H9 (cell line): ENCODE data around the gene GRIFIN. TPM values are rescaled to one million over a fixed set of nuclear protein-coding genes. Genes with fewer than 3 reads are reported as not detected.

ENCODE experiments used
- DNase-seq: peaks from one replicate; pipeline ENCODE4 v3.0.0-alpha.2; 2017
- H2AFZ ChIP-seq: one replicate; pipeline ENCODE4 v1.6.1; 2013; ENCODE audit warnings: mild to moderate bottlenecking, low read length, control low read depth, moderate library complexity
- H2AK5ac ChIP-seq: 2 replicates; pipeline ENCODE4 v1.6.1; 2013; ENCODE audit warnings: low read length, control low read depth, mixed read lengths; ENCODE audit not compliant: insufficient read length
- H2BK120ac ChIP-seq: one replicate; pipeline ENCODE4 v1.6.1; 2013; ENCODE audit warnings: low read depth, mild to moderate bottlenecking, low read length, control low read depth, inconsistent platforms; ENCODE audit not compliant: poor library complexity, severe bottlenecking
- H2BK12ac ChIP-seq: 2 replicates; pipeline ENCODE4 v1.6.1; 2013; ENCODE audit warnings: low read length, control low read depth, mixed read lengths, low read depth; ENCODE audit not compliant: insufficient read length
- H2BK15ac ChIP-seq: 2 replicates; pipeline ENCODE4 v1.6.1; 2013; ENCODE audit warnings: low read depth, low read length, control low read depth
- H2BK20ac ChIP-seq: one replicate; pipeline ENCODE4 v1.6.1; 2013; ENCODE audit warnings: low read depth, mild to moderate bottlenecking, low read length, control low read depth, inconsistent platforms; ENCODE audit not compliant: poor library complexity, severe bottlenecking
- H2BK5ac ChIP-seq: 2 replicates; pipeline ENCODE4 v1.6.1; 2013; ENCODE audit warnings: low read length, control low read depth, mixed read lengths; ENCODE audit not compliant: insufficient read length
- H3K14ac ChIP-seq: 2 replicates; pipeline ENCODE4 v1.6.1; 2013; ENCODE audit warnings: low read length, control low read depth; ENCODE audit not compliant: insufficient read depth
- H3K18ac ChIP-seq: 2 replicates; pipeline ENCODE4 v1.6.1; 2013; ENCODE audit warnings: low read depth, mild to moderate bottlenecking, mixed read lengths, low read length, control low read depth; ENCODE audit not compliant: insufficient read length
- H3K23ac ChIP-seq: 2 replicates; pipeline ENCODE4 v1.6.1; 2013; ENCODE audit warnings: low read length, control low read depth, mixed read lengths, low read depth; ENCODE audit not compliant: insufficient read length
- H3K23me2 ChIP-seq: 2 replicates; pipeline ENCODE4 v1.6.1; 2013; ENCODE audit warnings: low read depth, mild to moderate bottlenecking, mixed read lengths, low read length, control low read depth; ENCODE audit not compliant: insufficient read length, poor library complexity, severe bottlenecking
- H3K27ac ChIP-seq: 2 replicates; pipeline ENCODE4 v1.5.1; 2013; ENCODE audit warnings: low read length, control low read depth, mixed read lengths, low read depth; ENCODE audit not compliant: insufficient read length
- H3K27me3 ChIP-seq: 2 replicates; pipeline ENCODE4 v1.6.1; 2013; ENCODE audit warnings: low read length, control low read depth, inconsistent platforms; ENCODE audit not compliant: insufficient read depth
- H3K4ac ChIP-seq: 2 replicates; pipeline ENCODE4 v1.6.1; 2013; ENCODE audit warnings: low read depth, mild to moderate bottlenecking, control low read depth, inconsistent platforms, low read length, moderate library complexity
- H3K4me1 ChIP-seq: 2 replicates; pipeline ENCODE4 v1.6.1; 2013; ENCODE audit warnings: low read length, control low read depth, inconsistent platforms; ENCODE audit not compliant: insufficient read depth
- H3K4me2 ChIP-seq: 2 replicates; pipeline ENCODE4 v1.6.1; 2013; ENCODE audit warnings: low read length, control low read depth, mixed read lengths; ENCODE audit not compliant: insufficient read length, insufficient read depth
- H3K56ac ChIP-seq: 2 replicates; pipeline ENCODE4 v1.6.1; 2013; ENCODE audit warnings: low read depth, mild to moderate bottlenecking, mixed read lengths, low read length, control low read depth; ENCODE audit not compliant: insufficient read length
- H3K79me1 ChIP-seq: 2 replicates; pipeline ENCODE4 v1.6.1; 2013; ENCODE audit warnings: low read depth, mild to moderate bottlenecking, moderate library complexity, low read length, control low read depth, inconsistent platforms; ENCODE audit not compliant: insufficient read depth, poor library complexity, severe bottlenecking
- H3K79me2 ChIP-seq: 2 replicates; pipeline ENCODE4 v1.6.1; 2013; ENCODE audit warnings: low read length, control low read depth, inconsistent platforms; ENCODE audit not compliant: insufficient read depth
- H3K9ac ChIP-seq: 2 replicates; pipeline ENCODE4 v1.6.1; 2013; ENCODE audit warnings: low read length, control low read depth, mixed read lengths; ENCODE audit not compliant: insufficient read length; ENCODE audit errors: extremely low read depth
- H3K9me3 ChIP-seq: one replicate; pipeline ENCODE4 v1.6.1; 2013; ENCODE audit warnings: low read depth, low read length, inconsistent platforms; ENCODE audit not compliant: control insufficient read depth
- H3T11ph ChIP-seq: one replicate; pipeline ENCODE4 v1.6.1; 2013; ENCODE audit warnings: mild to moderate bottlenecking, low read length, control low read depth, inconsistent platforms
- H4K20me1 ChIP-seq: one replicate; pipeline ENCODE4 v1.6.1; 2013; ENCODE audit not compliant: control insufficient read depth, insufficient read length, insufficient read depth
- H4K5ac ChIP-seq: 2 replicates; pipeline ENCODE4 v1.6.1; 2013; ENCODE audit warnings: low read depth, mild to moderate bottlenecking, mixed read lengths, low read length, control low read depth; ENCODE audit not compliant: insufficient read length
- H4K8ac ChIP-seq: replicated peaks from 2 replicates; pipeline ENCODE4 v1.6.1; 2013; ENCODE audit warnings: low read length, control low read depth, mixed read lengths, low read depth; ENCODE audit not compliant: insufficient read length
- H4K91ac ChIP-seq: 2 replicates; pipeline ENCODE4 v1.6.1; 2013; ENCODE audit warnings: low read depth, mild to moderate bottlenecking, moderate library complexity, mixed read lengths, low read length, control low read depth; ENCODE audit not compliant: insufficient read length
- H3K27ac Mint-ChIP-seq, 3 experiments: 2 replicates in 2 of 3; 3 replicates in 1 of 3; pipeline ENCODE4 v1.8.0; 2020 to 2021; ENCODE audit warnings: mixed read lengths in 3 of 3, mild to moderate bottlenecking in 1 of 3, moderate library complexity in 1 of 3
- H3K27me3 Mint-ChIP-seq: 2 replicates; pipeline ENCODE4 v1.8.0; 2021; ENCODE audit warnings: low read depth, mild to moderate bottlenecking, moderate library complexity, mixed read lengths
- H3K36me3 Mint-ChIP-seq, 3 experiments: 2 replicates in 2 of 3; 3 replicates in 1 of 3; pipeline ENCODE4 v1.8.0; 2020 to 2021; ENCODE audit warnings: low read depth in 3 of 3, mixed read lengths in 3 of 3; ENCODE audit not compliant: insufficient read depth in 1 of 3
- H3K4me1 Mint-ChIP-seq, 2 experiments: 2 replicates each; pipeline ENCODE4 v1.8.0; 2020; ENCODE audit warnings: mixed read lengths in 2 of 2
- H3K4me3 Mint-ChIP-seq, 2 experiments: 2 replicates in 1 of 2; 3 replicates in 1 of 2; pipeline ENCODE4 v1.8.0; 2020 to 2021; ENCODE audit warnings: mild to moderate bottlenecking in 2 of 2, mixed read lengths in 2 of 2, moderate library complexity in 1 of 2
- H3K9me3 Mint-ChIP-seq, 2 experiments: 2 replicates in 1 of 2; 3 replicates in 1 of 2; pipeline ENCODE4 v1.8.0; 2020; ENCODE audit warnings: mild to moderate bottlenecking in 2 of 2, mixed read lengths in 2 of 2, moderate library complexity in 1 of 2
- WGBS: extraction: QIAGEN DNeasy Blood & Tissue Kit; methylation state at CpG from one replicate; pipeline ENCODE4 v1.1.7; 2013; ENCODE audit warnings: missing lambda C conversion rate, low lambda C conversion rate, mixed read lengths; ENCODE audit not compliant: insufficient read length; ENCODE audit errors: extremely low coverage; 5-methylcytosine and 5-hydroxymethylcytosine counted together
- total RNA-seq: library from RNA; stranded (reverse); gene quantifications from 2 replicates; pipeline ENCODE4 v1.2.1, GENCODE V29; 2021
- TF ChIP-seq, protein P1 (sequence below): fragments of 200-600 bp; sonication (generic); conservative IDR thresholded peaks from 3 replicates; pipeline ENCODE4 v1.8.0; 2021; ENCODE audit warnings: antibody characterized with exemption, mild to moderate bottlenecking

The GRIFIN gene
- total RNA-seq, 1 experiment from 2014 or later: not detected

DNA sequence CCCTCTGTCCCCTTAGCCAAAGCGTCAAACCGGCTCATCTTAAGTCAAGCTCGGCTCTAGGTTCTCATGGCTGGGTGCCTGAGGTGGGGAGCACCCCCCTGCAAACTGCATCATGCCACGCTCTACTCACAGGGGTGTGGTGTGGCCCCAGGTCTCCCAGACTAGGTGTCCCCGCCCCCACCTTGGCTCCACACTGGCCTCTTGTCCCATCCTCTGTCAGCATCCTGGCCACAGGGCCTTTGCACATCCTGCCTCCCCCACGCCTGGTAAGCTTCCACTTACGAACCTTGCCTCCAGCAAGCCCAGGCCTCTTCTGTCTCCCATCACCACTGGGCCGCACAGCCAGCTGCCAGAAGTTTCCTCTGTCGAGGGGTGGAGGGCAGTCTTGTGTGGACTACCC lies 20.2 kb upstream of the GRIFIN start:
- H3K4me1 Mint-ChIP-seq: peaks cover 42 to 63% of the 10 kb centered on the region in 2 experiments
- H3K14ac ChIP-seq: no peak overlapping the region

More for the DNA sequence above, 20.2 kb upstream of the GRIFIN start:
- H3K79me1 ChIP-seq: no peaks in the 10 kb centered on the region
- no peak overlapping the region for H2AK5ac ChIP-seq
- H4K91ac ChIP-seq: no peak overlapping the region
- no peaks in the 10 kb centered on the region for H3K23me2 ChIP-seq
- H2BK20ac ChIP-seq: no peak overlapping the region
- no peaks in the 10 kb centered on the region for H3K27me3 ChIP-seq
- H2BK120ac ChIP-seq: no peak overlapping the region
- H4K5ac ChIP-seq: no peak overlapping the region
- DNase-seq: no peak
- Mint-ChIP-seq H3K9me3 (peaks cover 3 to 12% of the 10 kb centered on the region in 2 experiments; a peak in 3 of 5 replicates), H3K36me3 (no peaks in the 10 kb centered on the region; a peak in 2 of 7 replicates), H3K27me3 (no peaks in the 10 kb centered on the region; the same call in none of the 2 replicates), H3K4me3 (no peak overlapping the region), H3K27ac (peak overlapping the region in 1 of 3 experiments; percentile 87; a peak in 1 of 7 replicates)
- H2BK12ac ChIP-seq: no peak overlapping the region
- H3T11ph ChIP-seq: no peak overlapping the region
- H3K4me1 ChIP-seq: no peaks in the 10 kb centered on the region; the same call in 1 of the 2 replicates
- no peak overlapping the region for H3K56ac ChIP-seq
- WGBS: no CpG with 5 or more reads among the region's 9 CpGs
- TF ChIP-seq, protein P1, sequence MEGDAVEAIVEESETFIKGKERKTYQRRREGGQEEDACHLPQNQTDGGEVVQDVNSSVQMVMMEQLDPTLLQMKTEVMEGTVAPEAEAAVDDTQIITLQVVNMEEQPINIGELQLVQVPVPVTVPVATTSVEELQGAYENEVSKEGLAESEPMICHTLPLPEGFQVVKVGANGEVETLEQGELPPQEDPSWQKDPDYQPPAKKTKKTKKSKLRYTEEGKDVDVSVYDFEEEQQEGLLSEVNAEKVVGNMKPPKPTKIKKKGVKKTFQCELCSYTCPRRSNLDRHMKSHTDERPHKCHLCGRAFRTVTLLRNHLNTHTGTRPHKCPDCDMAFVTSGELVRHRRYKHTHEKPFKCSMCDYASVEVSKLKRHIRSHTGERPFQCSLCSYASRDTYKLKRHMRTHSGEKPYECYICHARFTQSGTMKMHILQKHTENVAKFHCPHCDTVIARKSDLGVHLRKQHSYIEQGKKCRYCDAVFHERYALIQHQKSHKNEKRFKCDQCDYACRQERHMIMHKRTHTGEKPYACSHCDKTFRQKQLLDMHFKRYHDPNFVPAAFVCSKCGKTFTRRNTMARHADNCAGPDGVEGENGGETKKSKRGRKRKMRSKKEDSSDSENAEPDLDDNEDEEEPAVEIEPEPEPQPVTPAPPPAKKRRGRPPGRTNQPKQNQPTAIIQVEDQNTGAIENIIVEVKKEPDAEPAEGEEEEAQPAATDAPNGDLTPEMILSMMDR: no peak
- H3K9ac ChIP-seq: no peak overlapping the region
- H3K4me2 ChIP-seq: no peak overlapping the region
- H2AFZ ChIP-seq: no peak overlapping the region
- H3K23ac ChIP-seq: no peak overlapping the region
- H3K18ac ChIP-seq: no peak overlapping the region
- H2BK5ac ChIP-seq: no peak overlapping the region
- no peak overlapping the region for H3K4ac ChIP-seq
- H3K9me3 ChIP-seq: no peaks in the 10 kb centered on the region
- no peaks in the 10 kb centered on the region for H3K79me2 ChIP-seq
- no peak overlapping the region for H4K8ac ChIP-seq
- peaks cover under 1% of the 10 kb centered on the region for H4K20me1 ChIP-seq
- H3K27ac ChIP-seq: no peak overlapping the region
- no peak overlapping the region for H2BK15ac ChIP-seq
